K562 (cell line): Measurements from ENCODE around the gene FKBP8. TPM values are rescaled to one million over a fixed set of nuclear protein-coding genes. Genes with fewer than 3 reads are reported as not detected.

ENCODE experiments used
- CBFA2T2 ChIP-seq: fragments of 450-650 bp; conservative IDR thresholded peaks from 2 replicates; pipeline ENCODE4 v1.6.1; 2017; ENCODE audit warnings: mild to moderate bottlenecking
- CBX5 ChIP-seq: IDR thresholded peaks from 2 replicates; pipeline ENCODE4 v1.6.1; 2014; ENCODE audit warnings: low read depth, borderline replicate concordance
- ELF1 ChIP-seq: fragments of 200-800 bp; sonication (Bioruptor generic); IDR thresholded peaks from 2 replicates; pipeline ENCODE4 v1.6.1; 2016; ENCODE audit warnings: missing genetic modification characterization, missing compliant biosample characterization
- EWSR1 ChIP-seq: fragments of 450-650 bp; IDR thresholded peaks from 2 replicates; pipeline ENCODE4 v1.6.1; 2018; ENCODE audit warnings: borderline replicate concordance, mild to moderate bottlenecking, low read depth, moderate library complexity; ENCODE audit not compliant: partially characterized antibody
- FOXJ3 ChIP-seq: sonication (generic); formaldehyde crosslinking; IDR thresholded peaks from 2 replicates; pipeline ENCODE4 v1.4.0; 2020; ENCODE audit warnings: mild to moderate bottlenecking, missing genetic modification reagents
- GATA2 ChIP-seq: sonication (generic); formaldehyde crosslinking; IDR thresholded peaks from 2 replicates; pipeline ENCODE4 v1.4.0; 2020; ENCODE audit warnings: mild to moderate bottlenecking, missing genetic modification reagents
- KDM1A ChIP-seq, 2 experiments: fragments of 450-650 bp; IDR thresholded peaks; 2 replicates each; pipeline ENCODE4 v1.6.1; 2016; ENCODE audit warnings: mild to moderate bottlenecking in 2 of 2
- KHSRP ChIP-seq: fragments of 450-650 bp; IDR thresholded peaks from 2 replicates; pipeline ENCODE4 v1.6.1; 2017
- MTA3 ChIP-seq: fragments of 450-650 bp; formaldehyde crosslinking; IDR thresholded peaks from 2 replicates; pipeline ENCODE4 v1.6.1; 2017; ENCODE audit warnings: mild to moderate bottlenecking, borderline replicate concordance
- PYGO2 ChIP-seq: fragments of 450-650 bp; IDR thresholded peaks from 2 replicates; pipeline ENCODE4 v1.6.1; 2016; ENCODE audit warnings: mild to moderate bottlenecking, missing genetic modification characterization, moderate library complexity, missing compliant biosample characterization
- SMAD2 ChIP-seq: fragments of 150-350 bp; IDR thresholded peaks from 2 replicates; pipeline ENCODE4 v1.6.1; 2014; ENCODE audit warnings: low read depth, mild to moderate bottlenecking, low read length
- SMAD4 ChIP-seq: fragments of 250-450 bp; sonication (Bioruptor Pico); conservative IDR thresholded peaks from 2 replicates; pipeline ENCODE4 v1.8.0; 2021; ENCODE audit warnings: inconsistent platforms, mild to moderate bottlenecking, moderate library complexity
- THRAP3 ChIP-seq: fragments of 450-650 bp; IDR thresholded peaks from 2 replicates; pipeline ENCODE4 v1.6.1; 2016; ENCODE audit warnings: mild to moderate bottlenecking, inconsistent platforms, borderline replicate concordance
- TOE1 ChIP-seq, 2 experiments: fragments of 450-650 bp in 1 of 2; sonication (generic) in 1 of 2; formaldehyde crosslinking in 1 of 2; IDR thresholded peaks; 2 replicates each; pipeline versions ENCODE4 v1.7.1 to v1.8.0; 2016 to 2022; ENCODE audit warnings: borderline replicate concordance in 2 of 2, mild to moderate bottlenecking in 2 of 2, antibody characterized with exemption in 1 of 2, inconsistent platforms in 1 of 2, low read depth in 1 of 2, missing genetic modification reagents in 1 of 2, moderate library complexity in 1 of 2
- TRIM28 ChIP-seq: fragments of 450-650 bp; IDR thresholded peaks from 2 replicates; pipeline ENCODE4 v1.6.1; 2017
- ZBTB34 ChIP-seq: fragments of 250-450 bp; sonication (Bioruptor Pico); IDR thresholded peaks from 2 replicates; pipeline ENCODE4 v1.8.0; 2021; ENCODE audit warnings: mild to moderate bottlenecking, moderate library complexity
- ZBTB5 ChIP-seq: fragments of 450-650 bp; IDR thresholded peaks from 2 replicates; pipeline ENCODE4 v1.6.1; 2017; ENCODE audit warnings: antibody characterized with exemption
- ZNF165 ChIP-seq: fragments of 250-450 bp; sonication (Bioruptor Pico); IDR thresholded peaks from 2 replicates; pipeline ENCODE4 v1.4.0; 2020; ENCODE audit warnings: borderline replicate concordance
- ZNF197 ChIP-seq: fragments of 200-800 bp; sonication (Bioruptor generic); IDR thresholded peaks from 2 replicates; pipeline ENCODE4 v1.6.1; 2016; ENCODE audit warnings: low read depth, missing genetic modification characterization, missing compliant biosample characterization
- ZNF449 ChIP-seq: fragments of 250-450 bp; sonication (Bioruptor Pico); IDR thresholded peaks from 2 replicates; pipeline ENCODE4 v1.8.0; 2022; ENCODE audit warnings: moderate library complexity, mild to moderate bottlenecking, inconsistent platforms
- ZNF584 ChIP-seq: fragments of 200-800 bp; sonication (Bioruptor generic); IDR thresholded peaks from 2 replicates; pipeline ENCODE4 v1.6.1; 2016; ENCODE audit warnings: low read depth, mild to moderate bottlenecking, missing genetic modification characterization, missing compliant biosample characterization
- ZNF668 ChIP-seq: fragments of 250-450 bp; sonication (Bioruptor Pico); IDR thresholded peaks from 2 replicates; pipeline ENCODE4 v1.8.0; 2022; ENCODE audit warnings: mild to moderate bottlenecking, inconsistent platforms
- polyA plus RNA-seq, 8 experiments: library from polyadenylated mRNA; depleted of rRNA in 4 of 8; stranded (reverse) in 5 of 8; unstranded in 3 of 8; fragments of >200 nt; fragmentation: Nextera tagmentation in 2 of 8; fragmentation: Illumina TruSeq in 1 of 8; extraction: Ambion mirVana in 2 of 8; extraction: Trizol in 1 of 8; gene quantifications; 2 replicates each; pipeline versions ENCODE4 v1.2.1 to v1.2.3, GENCODE V29; 2011 to 2014; ENCODE audit warnings: inconsistent platforms in 1 of 8, missing spikeins in 1 of 8
- total RNA-seq, 7 experiments: library from RNA; depleted of rRNA in 6 of 7; stranded (reverse); fragments of >200 nt in 6 of 7; fragmentation: Illumina TruSeq in 2 of 7; extraction: Trizol in 2 of 7; gene quantifications; 2 replicates each; pipeline versions ENCODE4 v1.2.1 to v1.2.3, GENCODE V29; 2011 to 2021; ENCODE audit warnings: low replicate concordance in 1 of 7

FKBP8 gene
- total and polyA plus RNA-seq, 9 of the 15 experiments (the other 6 are each of a cell fraction or from before 2014, with no cell fraction given) = 0.46 to 236 (median 104) TPM

- TF ChIP-seq ZBTB5 (no peak), KHSRP (no peak), CBFA2T2 (peak; percentile 33; the same call in 1 of the 2 replicates), MTA3 (0 out of 2 replicates have a peak, but pooled peaks have one; percentile 36), SMAD2 (no peak), CBX5 (no peak), TRIM28 (no peak), SMAD4 (peak; percentile 11; the same call in 1 of the 2 replicates), ZNF165 (CRISPR knock-in tag) (no peak), TOE1 (IDR thresholded peaks at IDR 0.05; ENCODE audit: borderline replicate concordance) (peak; percentile 72; the same call in 1 of the 2 replicates), TOE1 (CRISPR knock-in tag; IDR thresholded peaks at IDR 0.05; ENCODE audit: borderline replicate concordance, low read depth) (no peak), ZNF449 (no peak), ZBTB34 (CRISPR knock-in tag) (no peak), ELF1 (tag) (peak; percentile 97), ZNF197 (CRISPR knock-in tag) (no peak), THRAP3 (no peak), ZNF584 (CRISPR knock-in tag) (peak; percentile 47; the same call in 1 of the 2 replicates), GATA2 (CRISPR knock-in tag) (no peak), PYGO2 (tag) (no peak), EWSR1 (no peak), KDM1A (IDR thresholded peaks at IDR 0.05) (no peak), ZNF668 (no peak), FOXJ3 (no peak)
These were observed 28.4 kb upstream of the FKBP8 start, which contains the start of gene UBA52 (continued) for GRCh38 chr19:18571564-18572344.
